CD4-positive, alpha-beta T cell treated with Interleukin-2 at 100 ng/mL for 4 hours (primary cell): ENCODE data around the gene NIT1.
A peak's percentile ranks its signal among the peaks of the same experiment; 100 is the strongest.

Experiments
- DNase-seq: peaks from one replicate; pipeline ENCODE4 v3.0.0-alpha.2; 2020; ENCODE audit warnings: low spot score

NIT1 gene

DNA sequence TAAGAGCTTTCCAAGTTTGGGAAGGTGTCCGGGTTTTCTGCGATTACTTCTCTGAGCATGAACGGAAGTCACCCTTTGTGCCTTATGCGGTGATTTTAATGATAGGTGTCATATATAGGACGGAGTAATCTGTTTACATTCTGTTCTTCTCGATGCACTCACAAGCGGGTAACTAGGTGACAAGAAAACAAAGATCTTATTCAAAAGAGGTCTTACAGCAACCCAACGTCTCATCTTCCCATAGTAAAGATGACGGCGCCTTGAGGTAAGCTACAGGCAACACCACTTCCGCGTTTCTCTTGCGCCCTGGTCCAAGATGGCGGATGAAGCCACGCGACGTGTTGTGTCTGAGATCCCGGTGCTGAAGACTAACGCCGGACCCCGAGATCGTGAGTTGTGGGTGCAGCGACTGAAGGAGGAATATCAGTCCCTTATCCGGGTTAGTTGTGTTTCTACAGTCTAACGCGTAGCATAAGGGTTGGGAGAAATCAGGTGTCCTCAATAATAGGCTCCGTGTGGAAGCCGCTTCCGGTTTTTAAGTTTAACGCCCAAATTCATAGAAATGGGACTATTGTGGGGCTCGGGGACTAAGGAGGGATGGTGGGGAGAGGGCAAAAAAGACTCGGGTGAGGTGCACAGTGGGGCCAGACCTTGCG, 35.9 kb downstream of the NIT1 start, which contains the start of gene UFC1:
UFC1 (plus strand) TSS at position 297 of the 656 bp plus-strand sequence; CDS start at position 317, 20 bp downstream.
- DNase-seq, result peak; percentile 93

DNA sequence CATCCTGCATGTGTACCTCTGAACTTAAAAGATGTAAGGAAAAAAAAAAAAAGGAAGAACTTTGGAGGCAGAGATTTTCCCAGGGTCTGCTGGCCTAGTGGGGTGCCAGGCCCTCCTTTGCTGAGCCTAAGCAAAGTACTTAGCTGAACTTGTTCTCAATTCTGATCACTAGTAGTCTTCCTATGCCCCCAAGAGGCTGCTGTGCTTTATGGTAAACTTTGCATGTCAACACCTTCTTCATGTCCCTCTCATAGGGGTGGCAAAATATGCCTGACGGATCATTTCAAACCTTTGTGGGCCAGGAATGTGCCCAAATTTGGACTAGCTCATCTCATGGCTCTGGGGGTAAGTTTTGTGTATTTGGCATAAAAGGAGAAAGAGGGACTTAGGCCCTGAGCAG, 40.0 kb downstream of the NIT1 start:
- no peak for DNase-seq

- DNase-seq, result no peak
These were observed 40.6 kb downstream of the NIT1 start for GRCh38 chr1:161158316-161159010.

DNA sequence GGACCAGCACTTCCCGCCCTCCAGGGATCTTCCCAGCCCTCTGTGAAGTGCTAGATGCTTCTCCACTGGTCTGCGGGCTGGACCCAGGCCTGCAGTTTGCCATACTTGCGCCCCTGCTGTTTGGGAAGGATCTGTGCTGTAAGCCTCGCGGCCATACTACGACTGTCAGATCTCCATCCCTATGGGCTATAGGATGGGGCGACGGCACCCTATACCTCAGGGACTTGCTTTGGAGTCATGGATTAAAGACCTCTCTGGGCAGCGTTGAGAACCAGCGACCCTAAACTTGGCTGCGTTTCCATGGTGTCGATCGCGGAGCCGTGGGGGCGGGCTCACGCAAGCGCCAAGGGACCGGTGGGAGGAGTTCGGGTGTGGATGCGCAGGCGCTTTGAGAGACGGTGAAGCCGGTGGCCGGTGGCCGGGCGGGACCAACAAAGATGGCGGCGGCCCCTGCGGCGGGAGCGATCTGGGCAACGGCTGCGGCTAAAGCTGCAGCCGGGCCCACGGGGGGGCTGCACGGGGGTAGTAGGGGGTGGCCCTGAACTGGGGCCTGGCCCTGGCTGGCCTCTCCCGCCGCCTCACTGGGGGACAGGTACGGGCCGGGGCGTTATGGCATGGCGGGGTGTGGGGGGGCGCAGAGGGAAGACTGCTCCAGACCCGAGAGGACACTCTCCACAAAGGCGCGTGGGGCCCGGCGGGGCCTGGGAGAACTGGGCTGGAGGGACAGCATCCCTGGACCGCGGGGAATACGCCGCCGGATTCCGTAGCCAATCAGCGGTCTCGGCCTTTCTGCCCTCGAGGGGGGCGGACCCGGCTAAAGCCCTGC, 41.4 kb downstream of the NIT1 start, which contains the start of gene USP21:
USP21 (plus strand) TSS at position 414 of the 826 bp plus-strand sequence. CDS start 1,141 bp downstream, outside the sequence.
- DNase-seq, result peak; percentile 94

DNA sequence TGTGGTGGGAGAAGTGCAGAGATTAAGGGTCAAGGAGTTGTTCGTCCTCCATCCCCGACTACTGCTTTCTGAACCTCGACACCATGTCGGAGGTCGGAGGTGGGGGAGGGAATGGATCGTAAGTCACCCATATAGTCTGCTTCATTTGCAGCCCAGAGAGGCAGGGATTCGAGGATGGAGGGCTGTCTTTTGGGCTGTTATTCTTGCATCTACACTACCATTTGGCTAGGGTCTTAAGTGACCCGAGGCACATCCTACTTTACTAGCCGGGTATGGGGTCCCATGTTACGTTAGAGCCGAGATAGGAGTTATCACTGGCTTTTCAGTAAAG, 42.0 kb downstream of the NIT1 start:
- DNase-seq, result no peak

DNA sequence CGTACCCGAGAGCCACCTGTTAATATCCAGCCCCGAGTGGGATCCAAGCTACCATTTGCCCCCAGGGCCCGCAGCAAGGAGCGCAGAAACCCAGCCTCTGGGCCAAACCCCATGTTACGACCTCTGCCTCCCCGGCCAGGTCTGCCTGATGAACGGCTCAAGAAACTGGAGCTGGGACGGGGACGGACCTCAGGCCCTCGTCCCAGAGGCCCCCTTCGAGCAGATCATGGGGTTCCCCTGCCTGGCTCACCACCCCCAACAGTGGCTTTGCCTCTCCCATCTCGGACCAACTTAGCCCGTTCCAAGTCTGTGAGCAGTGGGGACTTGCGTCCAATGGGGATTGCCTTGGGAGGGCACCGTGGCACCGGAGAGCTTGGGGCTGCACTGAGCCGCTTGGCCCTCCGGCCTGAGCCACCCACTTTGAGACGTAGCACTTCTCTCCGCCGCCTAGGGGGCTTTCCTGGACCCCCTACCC, 42.8 kb downstream of the NIT1 start:
- DNase-seq, result no peak

DNA sequence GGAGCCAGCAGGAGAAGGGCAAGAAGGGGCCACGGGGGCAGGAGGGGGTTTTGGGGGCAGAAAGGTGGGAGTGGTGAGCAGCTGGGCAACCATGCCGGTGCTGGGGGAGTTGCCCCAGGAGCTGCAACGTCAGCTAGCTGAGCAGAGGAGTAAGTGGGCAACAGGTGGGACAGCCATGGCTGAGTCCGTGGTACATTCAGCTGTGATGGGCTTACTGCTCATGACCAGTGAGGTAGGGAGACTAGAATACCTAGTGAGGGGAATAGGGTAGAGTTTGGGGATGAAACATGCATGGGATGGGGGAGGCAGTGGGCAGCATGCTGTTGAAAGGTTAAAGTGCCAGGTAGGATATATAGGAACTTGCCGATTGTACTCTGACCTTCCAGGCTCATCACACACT, 43.7 kb downstream of the NIT1 start:
- no peak for DNase-seq

- DNase-seq, result no peak
These were observed 44.1 kb downstream of the NIT1 start for GRCh38 chr1:161162052-161162451.

- DNase-seq, result no peak
These were observed 44.9 kb downstream of the NIT1 start for GRCh38 chr1:161162806-161163205.

DNA sequence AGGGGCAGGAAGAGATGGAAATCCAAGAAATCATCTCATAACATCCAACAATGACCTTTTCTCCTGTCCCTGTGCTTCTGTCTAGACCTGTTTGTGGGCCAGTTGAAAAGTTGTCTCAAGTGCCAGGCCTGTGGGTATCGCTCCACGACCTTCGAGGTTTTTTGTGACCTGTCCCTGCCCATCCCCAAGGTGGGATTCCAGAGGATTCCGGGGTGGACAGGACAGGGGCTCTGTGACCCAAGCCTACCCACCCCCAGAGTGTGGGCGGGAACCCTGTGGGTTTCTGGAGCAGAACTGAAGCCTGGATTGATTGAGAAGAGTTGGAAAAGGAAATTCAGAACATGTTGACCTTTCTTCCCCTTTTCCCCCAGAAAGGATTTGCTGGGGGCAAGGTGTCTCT, 45.9 kb downstream of the NIT1 start:
- DNase-seq, result no peak

DNA sequence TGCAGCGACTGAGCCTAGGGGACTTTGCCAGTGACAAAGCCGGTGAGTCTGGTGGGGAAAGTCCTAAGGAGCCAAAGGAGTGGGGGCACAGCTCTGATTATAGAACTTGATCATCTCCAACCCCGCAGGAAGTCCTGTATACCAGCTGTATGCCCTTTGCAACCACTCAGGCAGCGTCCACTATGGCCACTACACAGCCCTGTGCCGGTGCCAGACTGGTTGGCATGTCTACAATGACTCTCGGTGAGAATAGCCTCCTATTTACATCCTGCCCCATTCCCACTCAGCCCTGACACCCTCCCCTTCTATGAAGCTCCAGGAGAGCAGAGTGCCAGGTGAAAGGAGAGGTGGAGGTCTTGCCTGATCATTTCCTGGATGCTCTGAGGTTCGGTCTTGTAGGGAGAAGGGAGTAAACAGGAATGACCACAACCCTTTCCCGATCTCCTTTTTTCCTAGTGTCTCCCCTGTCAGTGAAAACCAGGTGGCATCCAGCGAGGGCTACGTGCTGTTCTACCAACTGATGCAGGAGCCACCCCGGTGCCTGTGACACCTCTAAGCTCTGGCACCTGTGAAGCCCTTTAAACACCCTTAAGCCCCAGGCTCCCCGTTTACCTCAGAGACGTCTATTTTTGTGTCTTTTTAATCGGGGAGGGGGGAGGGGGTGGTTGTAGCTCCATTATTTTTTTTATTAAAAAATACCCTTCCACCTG, 47.2 kb downstream of the NIT1 start:
- DNase-seq, result no peak

DNA sequence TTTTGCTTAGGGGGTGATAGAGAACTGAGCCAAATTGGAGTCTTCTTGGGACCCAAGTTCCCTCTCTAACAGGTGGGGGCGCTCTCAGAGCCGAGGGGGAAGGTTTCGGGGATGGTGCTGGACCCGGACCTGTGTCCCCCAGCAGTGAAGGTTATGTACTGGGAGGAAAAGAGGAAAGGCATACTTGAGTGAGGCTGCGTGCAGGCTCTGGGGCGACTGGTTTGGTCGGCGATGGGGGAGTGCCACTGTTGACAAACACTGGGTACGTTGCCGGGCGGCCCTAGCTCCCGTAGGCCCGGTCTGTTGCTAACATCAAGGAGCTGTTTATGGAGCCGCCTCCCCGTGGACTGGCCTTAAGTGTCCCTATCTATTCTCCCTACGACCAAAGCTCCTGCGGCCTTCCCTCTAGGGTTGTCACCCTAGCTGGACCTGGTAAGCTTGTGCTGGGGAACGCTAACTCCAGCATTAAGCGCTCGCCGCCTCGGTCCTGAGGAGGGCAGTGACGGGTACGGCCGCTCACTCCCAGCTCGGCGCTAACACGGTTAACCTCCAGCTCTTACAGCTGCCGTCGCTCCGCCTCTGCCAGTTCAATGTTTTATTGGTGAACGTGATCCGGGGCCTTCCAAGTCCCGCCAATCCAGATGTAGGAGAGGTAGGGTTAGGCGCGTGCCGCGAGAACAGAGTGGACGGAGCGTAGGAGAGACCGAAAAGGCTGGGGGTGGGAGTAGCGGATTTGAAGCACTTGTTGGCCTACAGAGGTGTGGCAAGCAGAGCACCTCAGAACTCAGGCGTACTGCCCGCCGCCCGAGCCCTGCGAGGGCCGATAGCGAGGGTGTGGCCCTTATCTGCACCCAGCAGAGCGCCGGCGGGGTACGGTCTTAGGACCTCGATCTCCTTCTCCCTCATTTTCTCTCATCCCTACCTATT, 48.1 kb downstream of the NIT1 start, which contains the start of gene PPOX:
PPOX (plus strand) TSS at position 685 of the 927 bp plus-strand sequence. CDS start 422 bp downstream, outside the sequence.
- peak; percentile 97 for DNase-seq

GRCh38 chr1:161166669-161167548, 49.0 kb downstream of the NIT1 start:
- no peak for DNase-seq

- no peak for DNase-seq
These were observed 51.0 kb downstream of the NIT1 start for GRCh38 chr1:161168906-161169305.
